H1 (cell line): ENCODE measurements around the gene E2F2. TPM values are rescaled to one million over a fixed set of nuclear protein-coding genes. Genes with fewer than 3 reads are reported as not detected.

Experiments
- MAFK ChIP-seq: IDR thresholded peaks from 2 replicates; pipeline ENCODE4 v1.6.1; 2012; ENCODE audit warnings: low read depth, mild to moderate bottlenecking, improper control_type of control experiment, low read length
- RXRA ChIP-seq: IDR thresholded peaks from 2 replicates; pipeline ENCODE4 v1.6.1; 2011; ENCODE audit warnings: low read depth, mild to moderate bottlenecking, low read length, moderate library complexity; ENCODE audit not compliant: insufficient read depth
- polyA plus RNA-seq, 7 experiments: library from polyadenylated mRNA; depleted of rRNA in 3 of 7; stranded (reverse) in 5 of 7; unstranded in 2 of 7; fragments of >200 nt in 5 of 7; fragments of 200-250 nt in 2 of 7; gene quantifications; 1 replicate in 5 of 7; 2 replicates in 1 of 7; 4 replicates in 1 of 7; pipeline versions ENCODE4 v1.2.1 to v1.2.3, GENCODE V29; 2011 to 2013; ENCODE audit warnings: missing spikeins in 2 of 7, mixed read lengths in 2 of 7
- total RNA-seq: library from RNA; stranded (reverse); fragmentation: NEBNext Ultra II Directional; extraction: Animal tissue kit (Norgen Biotek cat#: 25700); gene quantifications from 2 replicates; pipeline ENCODE4 v1.2.1, GENCODE V29; 2021

Gene E2F2
- total and polyA plus RNA-seq, 2 of the 8 experiments (the other 6 are each of a cell fraction or from before 2014, with no cell fraction given): 1.8 to 7.0 TPM

- TF ChIP-seq MAFK: no peak
- TF ChIP-seq RXRA: no peak
These were observed 70.0 kb downstream of the E2F2 start (continued) for GRCh38 chr1:23461050-23461449.
